HepG2 (cell line): ENCODE results near the gene TBX10. TPM values are rescaled to one million over a fixed set of nuclear protein-coding genes. Genes with fewer than 3 reads are reported as not detected.

Source experiments
- AKAP8 ChIP-seq: sonication (generic); formaldehyde crosslinking; IDR thresholded peaks from 2 replicates; pipeline ENCODE4 v1.5.1; 2020; ENCODE audit warnings: mild to moderate bottlenecking, missing genetic modification reagents
- HIVEP1 ChIP-seq: sonication (generic); formaldehyde crosslinking; IDR thresholded peaks from 2 replicates; pipeline ENCODE4 v1.4.0; 2020; ENCODE audit warnings: mild to moderate bottlenecking, missing genetic modification reagents
- HOXD1 ChIP-seq: sonication (generic); formaldehyde crosslinking; IDR thresholded peaks from 2 replicates; pipeline ENCODE4 v1.5.0; 2020; ENCODE audit warnings: missing genetic modification reagents
- NFYC ChIP-seq: IDR thresholded peaks from 2 replicates; pipeline ENCODE4 v1.6.1; 2016; ENCODE audit warnings: missing genetic modification reagents, missing compliant biosample characterization
- NONO ChIP-seq, 2 experiments: fragments of 450-650 bp in 1 of 2; sonication (generic) in 1 of 2; formaldehyde crosslinking in 1 of 2; IDR thresholded peaks in 1 of 2; conservative IDR thresholded peaks in 1 of 2; 2 replicates each; pipeline versions ENCODE4 v1.6.1 to v1.8.0; 2017 to 2022; ENCODE audit warnings: mild to moderate bottlenecking in 1 of 2, missing genetic modification reagents in 1 of 2, moderate library complexity in 1 of 2
- RFXANK ChIP-seq: IDR thresholded peaks from 2 replicates; pipeline ENCODE4 v1.6.1; 2016
- SCMH1 ChIP-seq: sonication (generic); formaldehyde crosslinking; IDR thresholded peaks from 2 replicates; pipeline ENCODE4 v1.9.0; 2021; ENCODE audit warnings: missing genetic modification reagents, mild to moderate bottlenecking, borderline replicate concordance
- ZC3H13 ChIP-seq: sonication (generic); formaldehyde crosslinking; IDR thresholded peaks from 2 replicates; pipeline ENCODE4 v1.8.1; 2023; ENCODE audit warnings: mild to moderate bottlenecking, missing genetic modification reagents, moderate library complexity
- ZNF205 ChIP-seq: IDR thresholded peaks from 2 replicates; pipeline ENCODE4 v1.6.1; 2018; ENCODE audit warnings: missing biosample characterization, missing genetic modification reagents
- ZNF224 ChIP-seq: sonication (generic); formaldehyde crosslinking; IDR thresholded peaks from 2 replicates; pipeline ENCODE4 v1.5.0; 2020; ENCODE audit warnings: mild to moderate bottlenecking, missing genetic modification reagents
- ZNF577 ChIP-seq: sonication (generic); formaldehyde crosslinking; IDR thresholded peaks from 2 replicates; pipeline ENCODE4 v1.4.0; 2020; ENCODE audit warnings: mild to moderate bottlenecking, low read depth, missing genetic modification reagents, borderline replicate concordance
- ZNF589 ChIP-seq: sonication (generic); formaldehyde crosslinking; conservative IDR thresholded peaks from 2 replicates; pipeline ENCODE4 v1.8.0; 2022; ENCODE audit warnings: mild to moderate bottlenecking, moderate library complexity, missing genetic modification reagents
- ZNF598 ChIP-seq: sonication (generic); formaldehyde crosslinking; IDR thresholded peaks from 2 replicates; pipeline ENCODE4 v1.5.1; 2020; ENCODE audit warnings: mild to moderate bottlenecking, missing genetic modification reagents, borderline replicate concordance
- ZNF652 ChIP-seq: IDR thresholded peaks from 2 replicates; pipeline ENCODE4 v1.6.1; 2016; ENCODE audit warnings: low read depth, borderline replicate concordance
- ZNF674 ChIP-seq: sonication (generic); formaldehyde crosslinking; IDR thresholded peaks from 2 replicates; pipeline ENCODE4 v1.5.0; 2020; ENCODE audit warnings: low read depth, mild to moderate bottlenecking, missing genetic modification reagents
- ZNF7 ChIP-seq: IDR thresholded peaks from 2 replicates; pipeline ENCODE4 v1.6.1; 2016; ENCODE audit warnings: missing biosample characterization, missing genetic modification reagents
- ZNF850 ChIP-seq: sonication (generic); formaldehyde crosslinking; conservative IDR thresholded peaks from 2 replicates; pipeline ENCODE4 v1.9.0; 2021; ENCODE audit warnings: mild to moderate bottlenecking, missing genetic modification reagents
- polyA plus RNA-seq, 8 experiments: library from polyadenylated mRNA; depleted of rRNA in 3 of 8; stranded (reverse) in 7 of 8; unstranded in 1 of 8; fragments of >200 nt; fragmentation: Illumina TruSeq in 4 of 8; extraction: Trizol in 4 of 8; gene quantifications; 2 replicates each; pipeline versions ENCODE4 v1.2.1 to v1.2.3, GENCODE V29; 2011 to 2016; ENCODE audit warnings: low read depth in 4 of 8, missing spikeins in 1 of 8, mixed read lengths in 1 of 8; ENCODE audit not compliant: insufficient read depth in 1 of 8
- total RNA-seq, 5 experiments: library from RNA; depleted of rRNA; stranded (reverse); fragments of >200 nt; fragmentation: Illumina TruSeq; extraction: Trizol; gene quantifications; 2 replicates each; pipeline ENCODE4 v1.2.3, GENCODE V29; 2016; ENCODE audit warnings: low read depth in 1 of 5
- TF ChIP-seq, protein P1 (sequence below): sonication (generic); formaldehyde crosslinking; IDR thresholded peaks from 2 replicates; pipeline ENCODE4 v1.4.0; 2020; ENCODE audit warnings: missing genetic modification reagents
- TF ChIP-seq, protein P2 (sequence below): IDR thresholded peaks from 2 replicates; pipeline ENCODE4 v1.6.1; 2016; ENCODE audit warnings: missing compliant biosample characterization, missing genetic modification reagents, borderline replicate concordance
- TF ChIP-seq, protein P3 (sequence below): sonication (generic); formaldehyde crosslinking; IDR thresholded peaks from 2 replicates; pipeline ENCODE4 v1.5.1; 2020; ENCODE audit warnings: mild to moderate bottlenecking, missing genetic modification reagents
- TF ChIP-seq, protein P4 (sequence below): sonication (generic); formaldehyde crosslinking; IDR thresholded peaks from 2 replicates; pipeline ENCODE4 v1.4.0; 2020; ENCODE audit warnings: missing genetic modification reagents
- TF ChIP-seq, protein P5 (sequence below): sonication (generic); formaldehyde crosslinking; IDR thresholded peaks from 2 replicates; pipeline ENCODE4 v1.8.1; 2023; ENCODE audit warnings: missing genetic modification reagents, mild to moderate bottlenecking, borderline replicate concordance

The TBX10 gene
- total and polyA plus RNA-seq, 2 of the 13 experiments (the other 11 are each of a cell fraction or from before 2014, with no cell fraction given): 0.27 to 1.7 TPM

GRCh38 chr11:67629386-67630227 is 10.0 kb downstream of the TBX10 start, which contains the start of gene NUDT8 (continued):
- TF ChIP-seq, protein P1, sequence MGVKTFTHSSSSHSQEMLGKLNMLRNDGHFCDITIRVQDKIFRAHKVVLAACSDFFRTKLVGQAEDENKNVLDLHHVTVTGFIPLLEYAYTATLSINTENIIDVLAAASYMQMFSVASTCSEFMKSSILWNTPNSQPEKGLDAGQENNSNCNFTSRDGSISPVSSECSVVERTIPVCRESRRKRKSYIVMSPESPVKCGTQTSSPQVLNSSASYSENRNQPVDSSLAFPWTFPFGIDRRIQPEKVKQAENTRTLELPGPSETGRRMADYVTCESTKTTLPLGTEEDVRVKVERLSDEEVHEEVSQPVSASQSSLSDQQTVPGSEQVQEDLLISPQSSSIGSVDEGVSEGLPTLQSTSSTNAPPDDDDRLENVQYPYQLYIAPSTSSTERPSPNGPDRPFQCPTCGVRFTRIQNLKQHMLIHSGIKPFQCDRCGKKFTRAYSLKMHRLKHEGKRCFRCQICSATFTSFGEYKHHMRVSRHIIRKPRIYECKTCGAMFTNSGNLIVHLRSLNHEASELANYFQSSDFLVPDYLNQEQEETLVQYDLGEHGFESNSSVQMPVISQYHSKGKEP (CRISPR knock-in tag): no peak
- TF ChIP-seq SCMH1 (CRISPR knock-in tag) (no peak), NFYC (CRISPR knock-in tag) (no peak), ZNF850 (CRISPR knock-in tag) (0 out of 2 replicates have a peak, but pooled peaks have one; percentile 26), ZNF589 (CRISPR knock-in tag) (no peak), ZNF205 (CRISPR knock-in tag) (peak; percentile 64; the same call in 1 of the 2 replicates), ZNF598 (CRISPR knock-in tag) (no peak), ZNF224 (no peak), HOXD1 (CRISPR knock-in tag) (0 out of 2 replicates have a peak, but pooled peaks have one; percentile 24), HIVEP1 (CRISPR knock-in tag) (peak; percentile 81; the same call in 1 of the 2 replicates), ZNF7 (no peak), RFXANK (CRISPR knock-in tag) (no peak), ZNF577 (CRISPR knock-in tag) (no peak), ZNF674 (CRISPR knock-in tag) (0 out of 2 replicates have a peak, but pooled peaks have one; percentile 73), ZC3H13 (CRISPR knock-in tag) (no peak), NONO (IDR thresholded peaks at IDR 0.05) (no peak), NONO (CRISPR knock-in tag; conservative IDR thresholded peaks at IDR 0.05) (no peak), ZNF652 (CRISPR knock-in tag) (no peak), AKAP8 (CRISPR knock-in tag) (no peak)
- TF ChIP-seq, protein P2, sequence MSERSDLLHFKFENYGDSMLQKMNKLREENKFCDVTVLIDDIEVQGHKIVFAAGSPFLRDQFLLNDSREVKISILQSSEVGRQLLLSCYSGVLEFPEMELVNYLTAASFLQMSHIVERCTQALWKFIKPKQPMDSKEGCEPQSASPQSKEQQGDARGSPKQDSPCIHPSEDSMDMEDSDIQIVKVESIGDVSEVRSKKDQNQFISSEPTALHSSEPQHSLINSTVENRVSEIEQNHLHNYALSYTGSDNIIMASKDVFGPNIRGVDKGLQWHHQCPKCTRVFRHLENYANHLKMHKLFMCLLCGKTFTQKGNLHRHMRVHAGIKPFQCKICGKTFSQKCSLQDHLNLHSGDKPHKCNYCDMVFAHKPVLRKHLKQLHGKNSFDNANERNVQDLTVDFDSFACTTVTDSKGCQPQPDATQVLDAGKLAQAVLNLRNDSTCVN (CRISPR knock-in tag): peak; percentile 76; the same call in 1 of the 2 replicates
- TF ChIP-seq, protein P3, sequence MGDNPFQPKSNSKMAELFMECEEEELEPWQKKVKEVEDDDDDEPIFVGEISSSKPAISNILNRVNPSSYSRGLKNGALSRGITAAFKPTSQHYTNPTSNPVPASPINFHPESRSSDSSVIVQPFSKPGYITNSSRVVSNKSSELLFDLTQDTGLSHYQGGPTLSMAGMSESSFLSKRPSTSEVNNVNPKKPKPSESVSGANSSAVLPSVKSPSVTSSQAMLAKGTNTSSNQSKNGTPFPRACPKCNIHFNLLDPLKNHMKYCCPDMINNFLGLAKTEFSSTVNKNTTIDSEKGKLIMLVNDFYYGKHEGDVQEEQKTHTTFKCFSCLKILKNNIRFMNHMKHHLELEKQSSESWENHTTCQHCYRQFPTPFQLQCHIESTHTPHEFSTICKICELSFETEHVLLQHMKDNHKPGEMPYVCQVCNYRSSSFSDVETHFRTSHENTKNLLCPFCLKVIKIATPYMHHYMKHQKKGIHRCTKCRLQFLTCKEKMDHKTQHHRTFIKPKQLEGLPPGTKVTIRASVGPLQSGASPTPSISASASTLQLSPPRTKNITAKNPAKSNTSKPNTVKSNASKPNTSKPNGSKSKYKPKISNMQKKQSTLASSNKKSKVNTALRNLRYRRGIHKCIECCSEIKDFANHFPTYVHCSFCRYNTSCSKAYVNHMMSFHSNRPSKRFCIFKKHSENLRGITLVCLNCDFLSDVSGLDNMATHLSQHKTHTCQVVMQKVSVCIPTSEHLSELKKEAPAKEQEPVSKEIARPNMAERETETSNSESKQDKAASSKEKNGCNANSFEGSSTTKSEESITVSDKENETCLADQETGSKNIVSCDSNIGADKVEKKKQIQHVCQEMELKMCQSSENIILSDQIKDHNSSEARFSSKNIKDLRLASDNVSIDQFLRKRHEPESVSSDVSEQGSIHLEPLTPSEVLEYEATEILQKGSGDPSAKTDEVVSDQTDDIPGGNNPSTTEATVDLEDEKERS (CRISPR knock-in tag): no peak; the same call in 1 of the 2 replicates
- TF ChIP-seq, protein P4, sequence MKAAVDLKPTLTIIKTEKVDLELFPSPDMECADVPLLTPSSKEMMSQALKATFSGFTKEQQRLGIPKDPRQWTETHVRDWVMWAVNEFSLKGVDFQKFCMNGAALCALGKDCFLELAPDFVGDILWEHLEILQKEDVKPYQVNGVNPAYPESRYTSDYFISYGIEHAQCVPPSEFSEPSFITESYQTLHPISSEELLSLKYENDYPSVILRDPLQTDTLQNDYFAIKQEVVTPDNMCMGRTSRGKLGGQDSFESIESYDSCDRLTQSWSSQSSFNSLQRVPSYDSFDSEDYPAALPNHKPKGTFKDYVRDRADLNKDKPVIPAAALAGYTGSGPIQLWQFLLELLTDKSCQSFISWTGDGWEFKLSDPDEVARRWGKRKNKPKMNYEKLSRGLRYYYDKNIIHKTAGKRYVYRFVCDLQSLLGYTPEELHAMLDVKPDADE (CRISPR knock-in tag): no peak
- TF ChIP-seq, protein P5, sequence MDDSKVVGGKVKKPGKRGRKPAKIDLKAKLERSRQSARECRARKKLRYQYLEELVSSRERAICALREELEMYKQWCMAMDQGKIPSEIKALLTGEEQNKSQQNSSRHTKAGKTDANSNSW: peak; percentile 69; the same call in 1 of the 2 replicates
